GM12864 (cell line): ENCODE measurements around the gene TBR1.

Experiments
- DNase-seq: peaks from one replicate; pipeline ENCODE4 v3.0.0-alpha.2; 2011; ENCODE audit warnings: low read depth
- H3K4me3 ChIP-seq: 2 replicates; pipeline ENCODE4 v1.5.1; 2011; ENCODE audit warnings: mild to moderate bottlenecking, low read depth, low read length, control low read depth
- CTCF ChIP-seq: IDR thresholded peaks from 2 replicates; pipeline ENCODE4 v1.5.1; 2011; ENCODE audit warnings: low read depth, mild to moderate bottlenecking, moderate library complexity, low read length, control low read depth, inconsistent platforms; ENCODE audit errors: missing control alignments

TBR1 gene

DNA sequence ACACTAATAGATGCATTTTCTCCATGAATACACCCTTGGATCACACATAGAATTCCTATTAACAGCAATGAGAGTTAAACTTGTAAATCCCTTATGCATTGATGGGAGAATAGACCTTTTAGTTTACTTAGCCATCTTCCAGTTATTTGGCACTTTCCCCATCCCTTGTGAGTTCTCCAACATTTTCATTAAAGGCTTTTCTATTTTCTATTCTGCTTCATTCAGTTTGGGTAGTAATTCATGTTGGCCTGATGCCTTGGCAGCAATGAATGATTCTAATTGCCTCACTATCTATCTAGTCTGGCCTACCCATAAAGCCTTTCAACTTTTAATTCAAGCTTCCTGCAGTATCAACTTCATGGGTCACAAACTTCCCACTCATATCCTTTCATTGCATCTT lies 32.3 kb downstream of the TBR1 start:
- TF ChIP-seq CTCF: no peak
- no peak overlapping the region for H3K4me3 ChIP-seq
- DNase-seq: no peak

DNA sequence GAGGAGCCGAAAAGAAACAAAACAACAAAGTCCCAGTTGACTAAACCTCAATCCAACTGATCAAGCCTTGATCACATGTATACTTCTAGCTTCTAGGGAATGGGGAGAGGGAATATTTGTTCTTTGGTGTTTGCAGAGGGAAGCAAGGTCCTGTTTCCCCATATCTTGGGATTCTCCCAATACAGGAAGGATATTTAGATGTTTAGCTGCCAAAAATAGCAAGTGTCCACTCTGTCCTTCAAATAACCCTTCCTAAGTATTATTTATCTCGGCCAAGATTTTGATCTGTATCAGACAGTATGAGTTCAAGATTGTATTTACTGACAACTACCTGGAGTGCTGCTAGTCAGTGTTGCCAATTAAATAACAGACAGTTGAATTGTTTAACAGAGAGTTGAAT lies 55.5 kb downstream of the TBR1 start:
- DNase-seq: no peak
- TF ChIP-seq CTCF: no peak
- no peak overlapping the region for H3K4me3 ChIP-seq

DNA sequence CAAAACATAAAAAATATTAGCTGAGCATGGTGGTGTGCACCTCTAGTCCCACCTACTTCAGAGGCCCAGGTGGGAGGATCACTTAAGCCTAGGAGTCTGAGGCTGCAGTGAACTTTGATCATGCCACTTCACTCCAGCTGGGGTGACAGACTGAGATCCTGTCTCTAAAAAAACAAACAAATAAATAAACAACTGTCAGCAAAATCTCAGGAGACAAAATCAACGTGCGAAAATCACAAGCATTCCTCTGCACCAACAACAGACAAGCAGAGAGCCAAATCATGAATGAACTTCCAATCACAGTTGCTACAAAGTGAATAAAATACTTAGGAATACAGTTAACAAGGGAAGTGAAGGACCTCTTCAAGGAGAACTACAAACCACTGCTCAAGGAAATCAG lies 58.8 kb downstream of the TBR1 start:
- DNase-seq: no peak
- no peak overlapping the region for H3K4me3 ChIP-seq
- TF ChIP-seq CTCF: no peak
